GM19035 (cell line): Measurements from ENCODE around the gene KLHL24.
A peak's percentile ranks its signal among the peaks of the same experiment; 100 is the strongest.
"Not testable (repeated sequence)": the region's sequence is repeated elsewhere in the genome, so short reads cannot be mapped to it uniquely, and the experiment has no call there.

ENCODE experiments used
- ATAC-seq: cut with Tn5 transposase; IDR thresholded peaks from one replicate; pipeline ENCODE4 v1.9.1; 2021; ENCODE audit not compliant: unreplicated experiment

Gene KLHL24

GRCh38 chr3:183695569-183696364, 60.3 kb downstream of the KLHL24 start:
- no peak for ATAC-seq

DNA sequence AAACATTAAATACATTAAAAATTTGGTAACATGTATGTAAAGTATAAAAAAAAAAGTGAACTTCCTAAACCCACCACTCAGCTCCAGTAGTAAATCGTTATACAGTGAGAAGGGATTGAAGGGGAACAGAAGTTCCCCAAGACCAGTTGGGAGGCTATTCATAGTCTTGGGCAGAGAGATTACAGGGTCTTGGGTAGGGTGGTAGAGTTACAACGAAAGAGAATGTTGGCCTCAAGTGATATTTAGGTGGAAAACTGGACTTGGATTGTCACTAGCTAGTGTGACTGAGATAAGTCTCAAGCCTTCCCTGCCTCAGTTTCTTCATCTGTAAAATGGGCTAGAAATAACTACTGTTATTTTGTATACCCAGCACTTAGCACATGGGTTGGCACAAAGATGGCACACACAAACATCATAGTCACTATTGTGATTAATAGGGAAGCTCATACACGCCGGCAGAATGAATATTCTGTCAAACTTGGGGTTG, 61.7 kb downstream of the KLHL24 start:
- no peak for ATAC-seq

DNA sequence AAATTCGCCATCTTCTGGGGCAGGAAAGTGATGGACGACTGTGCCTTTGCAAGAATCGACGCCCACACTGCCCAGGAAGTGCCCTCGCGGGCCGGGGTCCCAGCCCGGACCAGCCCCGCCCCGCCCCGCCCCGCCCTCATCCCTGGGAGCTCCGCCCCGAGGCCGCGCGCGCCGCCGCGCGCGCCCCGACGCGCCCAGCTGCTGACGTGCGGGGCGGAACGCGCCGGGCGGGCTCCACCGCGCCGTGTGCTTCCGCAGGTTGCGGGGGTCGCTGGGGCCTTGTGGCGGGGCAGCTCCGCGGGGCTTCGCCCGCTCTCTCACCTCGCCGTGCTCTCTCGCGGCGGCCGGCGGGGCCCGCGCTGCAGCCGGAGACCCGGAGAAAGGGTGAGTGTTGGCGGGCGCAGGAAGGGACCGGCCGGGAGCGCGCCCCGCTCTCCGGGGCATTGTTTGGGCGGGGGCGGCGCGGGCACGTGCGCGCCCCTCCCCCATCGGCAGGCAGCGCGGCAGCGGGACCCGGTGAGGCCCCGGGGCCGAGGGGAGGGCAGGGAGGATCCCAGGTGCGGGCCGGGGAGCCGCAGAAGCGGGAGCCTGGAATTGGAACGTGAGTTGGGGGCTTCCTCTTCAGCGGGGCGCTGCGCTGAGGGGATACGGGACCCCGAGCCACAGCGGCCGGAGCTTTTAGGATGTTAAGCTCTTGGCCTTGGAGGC, 62.3 kb downstream of the KLHL24 start, which contains the start of gene YEATS2:
TSS of gene YEATS2 (plus strand) at position 188 of the 708 bp plus-strand sequence. CDS start 17,366 bp downstream, outside the sequence.
- ATAC-seq = peak; percentile 82

GRCh38 chr3:183698318-183698751, 62.9 kb downstream of the KLHL24 start:
- peak; percentile 24 for ATAC-seq

DNA sequence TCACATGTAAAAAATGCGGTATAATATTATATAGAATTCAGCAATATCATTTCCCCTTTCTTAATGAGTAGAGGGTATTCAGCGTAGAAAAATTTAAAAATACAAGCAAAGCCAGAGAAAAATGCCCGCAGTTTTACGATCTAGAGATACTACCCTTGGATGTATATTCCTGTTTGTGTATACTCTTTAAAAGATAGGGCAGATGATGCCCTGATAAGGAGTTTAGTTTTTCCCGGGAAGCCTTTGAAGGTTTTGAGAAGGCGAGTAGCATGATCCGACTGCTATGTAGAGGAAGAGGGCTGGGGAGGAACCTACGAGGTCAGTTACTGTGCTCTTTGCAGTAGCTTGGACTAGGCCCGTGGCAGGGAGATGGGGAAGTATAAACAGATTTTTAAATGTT, 63.3 kb downstream of the KLHL24 start:
- no peak for ATAC-seq

- ATAC-seq = no peak
Measured at GRCh38 chr3:183699238-183699947, 64.0 kb downstream of the KLHL24 start.

- no peak for ATAC-seq
Measured at GRCh38 chr3:183701744-183702143, 66.3 kb downstream of the KLHL24 start.

DNA sequence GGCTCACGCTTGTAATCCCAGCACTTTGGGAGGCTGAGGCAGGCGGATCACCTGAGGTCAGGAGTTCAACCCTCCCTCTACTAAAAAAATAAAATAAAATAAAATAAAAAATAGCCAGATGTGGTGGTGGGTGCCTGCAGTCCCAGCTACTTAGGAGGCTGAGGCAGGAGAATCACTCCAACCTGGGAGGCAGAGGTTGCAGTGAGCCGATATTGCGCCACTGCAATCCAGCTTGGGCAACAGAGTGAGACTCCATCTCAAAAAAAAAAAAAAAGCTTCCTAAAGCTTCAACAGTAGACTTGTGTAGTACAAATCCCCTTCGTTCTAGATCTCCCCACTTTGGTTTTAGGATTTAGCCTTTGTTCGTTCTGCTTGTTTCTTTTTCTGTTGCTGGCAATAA, 68.5 kb downstream of the KLHL24 start:
- not testable (repeated sequence) for ATAC-seq

- ATAC-seq = no peak
Measured at GRCh38 chr3:183710231-183710630, 74.8 kb downstream of the KLHL24 start.

- no peak for ATAC-seq
Measured at GRCh38 chr3:183711516-183711915, 76.1 kb downstream of the KLHL24 start.

GRCh38 chr3:183714622-183715021, 79.2 kb downstream of the KLHL24 start:
- ATAC-seq = no peak

DNA sequence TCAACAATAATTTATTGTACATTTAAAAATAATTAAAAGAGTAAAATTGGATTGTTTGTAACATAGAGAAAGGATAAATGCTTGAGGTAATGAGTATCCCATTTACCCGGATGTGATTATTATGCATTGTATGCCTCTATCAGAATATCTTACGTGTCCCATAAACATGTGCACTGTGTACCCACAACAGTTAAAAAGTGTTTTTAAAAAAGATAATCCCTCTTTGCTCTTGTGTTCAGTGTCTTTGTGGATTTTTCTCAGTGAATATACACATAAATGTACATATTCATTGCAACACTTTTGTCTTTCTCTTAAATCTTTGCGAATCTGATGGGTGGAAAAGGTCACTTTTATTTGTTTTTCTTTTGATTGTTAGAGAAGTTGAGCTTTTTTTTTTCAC, 82.6 kb downstream of the KLHL24 start:
- no peak for ATAC-seq

DNA sequence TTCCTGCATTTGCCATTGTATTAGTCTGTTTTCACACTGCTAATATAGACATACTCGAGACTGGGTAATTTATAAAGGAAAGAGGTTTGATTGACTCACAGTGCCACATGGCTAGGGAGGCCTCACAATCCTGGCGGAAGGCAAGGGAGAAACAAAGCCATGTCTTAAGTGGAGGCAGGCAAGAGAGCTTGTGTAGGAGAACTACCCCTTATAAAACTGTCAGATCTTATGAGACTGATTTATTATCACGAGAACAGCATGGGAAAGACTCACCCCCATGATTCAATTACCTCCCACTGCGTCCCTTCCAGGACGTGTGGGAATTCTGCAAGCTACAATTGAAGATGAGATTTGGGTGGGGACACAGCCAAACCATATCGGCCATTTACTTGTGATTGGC, 90.0 kb downstream of the KLHL24 start:
- ATAC-seq = no peak

DNA sequence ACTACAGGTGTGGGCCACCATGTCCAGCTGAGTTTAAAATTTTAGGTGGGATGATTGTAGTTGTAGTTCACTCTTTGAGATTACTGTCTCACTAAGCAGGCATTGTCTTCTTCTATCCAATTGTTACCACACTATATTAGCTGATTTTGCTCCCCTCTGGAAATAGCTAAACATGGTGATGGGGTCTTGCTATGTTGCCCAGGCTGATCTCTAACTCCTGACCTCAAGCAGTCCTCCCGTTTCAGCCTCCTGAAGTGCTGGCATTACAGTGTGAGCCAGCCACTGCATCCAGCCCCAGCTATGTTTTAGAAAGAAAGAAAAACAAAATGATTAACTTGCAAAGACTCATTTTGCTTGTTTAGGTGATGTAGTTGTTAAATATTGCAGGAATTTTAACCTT, 92.8 kb downstream of the KLHL24 start:
- no peak for ATAC-seq

DNA sequence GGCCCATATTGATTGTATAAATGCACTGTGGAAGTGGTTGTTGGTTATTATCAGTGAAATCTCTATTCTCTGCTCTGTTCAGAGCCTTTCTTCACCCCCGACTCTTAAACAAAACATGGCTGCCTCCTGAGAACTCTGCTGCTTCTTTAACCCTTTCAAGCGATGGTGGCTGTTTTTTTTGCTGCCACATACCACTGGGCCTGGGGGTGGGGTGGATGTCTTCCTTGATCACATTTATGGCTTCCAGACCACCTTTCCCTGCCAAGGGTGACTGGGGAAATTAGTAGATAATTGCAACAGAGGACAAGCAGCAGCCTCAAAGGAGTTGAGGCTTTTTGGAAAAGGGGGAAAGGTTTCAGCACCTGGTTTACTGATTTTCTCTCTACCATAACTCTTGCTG, 94.9 kb downstream of the KLHL24 start:
- ATAC-seq = no peak

DNA sequence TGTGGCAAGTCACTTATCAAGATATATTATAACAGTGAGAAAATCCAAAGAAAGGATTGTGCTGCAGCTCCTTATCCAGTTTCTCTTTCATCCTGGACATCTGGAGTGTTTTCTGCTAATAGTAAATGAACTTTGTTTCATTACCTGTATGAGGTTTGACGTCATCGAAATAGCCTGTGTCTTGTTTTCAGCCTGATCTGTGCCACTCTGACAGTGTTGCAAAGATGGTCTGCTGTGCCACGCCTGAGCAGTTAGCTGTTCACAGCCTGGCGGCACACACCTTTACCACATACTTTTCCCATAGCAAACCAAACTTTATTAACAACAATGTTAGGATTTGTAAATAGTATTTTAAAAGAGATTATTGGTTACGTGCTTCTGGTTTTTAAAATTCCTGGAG, 96.2 kb downstream of the KLHL24 start:
- no peak for ATAC-seq

GRCh38 chr3:183733553-183733952, 98.1 kb downstream of the KLHL24 start:
- ATAC-seq = no peak
